CD4-positive, CD25-positive, alpha-beta regulatory T cell (primary cell): ENCODE results near the gene MYOC. TPM values are rescaled to one million over a fixed set of nuclear protein-coding genes. Genes with fewer than 3 reads are reported as not detected.

Experiments used
- ATAC-seq, 2 donors: fragments of 150-1000 bp; cut with Tn5 transposase; one replicate each; pipeline ENCODE4 v1.10.0; 2021; ENCODE audit warnings: low read depth in 2 of 2, moderate number of reproducible peaks in 2 of 2, moderate library complexity in 1 of 2
- DNase-seq, 3 donors: peaks; one replicate each; pipeline versions ENCODE4 v3.0.0 to v3.0.0-alpha.2; 2012 to 2022; ENCODE audit warnings: mixed read lengths in 1 of 3
- H3K27ac ChIP-seq: one replicate; pipeline ENCODE4 v1.7.0; 2013; ENCODE audit warnings: mild to moderate bottlenecking, low read length; ENCODE audit not compliant: insufficient read depth, poor library complexity, severe bottlenecking
- H3K27me3 ChIP-seq: one replicate; pipeline ENCODE4 v1.7.0; 2013; ENCODE audit warnings: low read length; ENCODE audit not compliant: control insufficient read depth, insufficient read depth
- H3K36me3 ChIP-seq: one replicate; pipeline ENCODE4 v1.7.0; 2013; ENCODE audit warnings: mild to moderate bottlenecking, low read length, moderate library complexity; ENCODE audit not compliant: control insufficient read depth, insufficient read depth
- H3K4me1 ChIP-seq: 2 replicates; pipeline ENCODE4 v1.7.0; 2013; ENCODE audit warnings: mild to moderate bottlenecking, low read length; ENCODE audit not compliant: insufficient read depth, control insufficient read depth, poor library complexity, severe bottlenecking
- H3K4me3 ChIP-seq: one replicate; pipeline ENCODE4 v1.7.0; 2013; ENCODE audit warnings: low read depth, mild to moderate bottlenecking, low read length, moderate library complexity
- H3K9me3 ChIP-seq, 2 experiments: 1 replicate in 1 of 2; 2 replicates in 1 of 2; pipeline ENCODE4 v1.7.0; 2013; ENCODE audit warnings: low read length in 2 of 2, mild to moderate bottlenecking in 1 of 2, moderate library complexity in 1 of 2; ENCODE audit not compliant: control insufficient read depth in 2 of 2
- H3K27ac Mint-ChIP-seq, 3 donors: one replicate each; pipeline ENCODE4 v1.8.0; 2020 to 2022; ENCODE audit warnings: mild to moderate bottlenecking in 3 of 3, mixed read lengths in 3 of 3, moderate library complexity in 2 of 3
- H3K27me3 Mint-ChIP-seq: one replicate; pipeline ENCODE4 v1.8.0; 2022; ENCODE audit warnings: mild to moderate bottlenecking, mixed read lengths
- H3K36me3 Mint-ChIP-seq: one replicate; pipeline ENCODE4 v1.8.0; 2020; ENCODE audit warnings: mixed read lengths
- H3K4me1 Mint-ChIP-seq, 4 donors: one replicate each; pipeline ENCODE4 v1.8.0; 2020 to 2022; ENCODE audit warnings: mixed read lengths in 4 of 4, mild to moderate bottlenecking in 1 of 4
- H3K4me3 Mint-ChIP-seq, 4 donors: one replicate each; pipeline ENCODE4 v1.8.0; 2020 to 2022; ENCODE audit warnings: mild to moderate bottlenecking in 4 of 4, mixed read lengths in 4 of 4, moderate library complexity in 3 of 4
- H3K9me3 Mint-ChIP-seq, 7 donors: one replicate each; pipeline ENCODE4 v1.8.0; 2020 to 2022; ENCODE audit warnings: mixed read lengths in 7 of 7, mild to moderate bottlenecking in 3 of 7, moderate library complexity in 2 of 7
- polyA plus RNA-seq, 4 donors: library from polyadenylated mRNA; unstranded; fragments of 300-500 nt; fragmentation: Illumina TruSeq; gene quantifications; one replicate each; pipeline ENCODE4 v1.2.3, GENCODE V29; 2021
- total RNA-seq: library from RNA; stranded (reverse); gene quantifications from one replicate; pipeline ENCODE4 v1.2.3, GENCODE V29; 2022

The MYOC gene
- total and polyA plus RNA-seq, 5 donors from 2014 or later: not detected

- H3K4me3 Mint-ChIP-seq: no peak overlapping the region
- H3K4me3 ChIP-seq: no peak overlapping the region
- H3K9me3 ChIP-seq: no peaks in the 10 kb centered on the region
- peaks cover 0 to 6% (median 0%) of the 10 kb centered on the region in 4 donors for H3K4me1 Mint-ChIP-seq
- H3K27me3 Mint-ChIP-seq: peaks cover 30% of the 10 kb centered on the region
- peaks cover 0 to 2% (median 0%) of the 10 kb centered on the region in 7 donors for H3K9me3 Mint-ChIP-seq
- H3K27ac ChIP-seq: no peak overlapping the region
- no peaks in the 10 kb centered on the region for H3K4me1 ChIP-seq
- H3K27me3 ChIP-seq: peaks cover 4% of the 10 kb centered on the region
- no peak overlapping the region for H3K27ac Mint-ChIP-seq
- DNase-seq (no peak), ATAC-seq (no peak)
- H3K36me3 Mint-ChIP-seq: no peaks in the 10 kb centered on the region
- no peaks in the 10 kb centered on the region for H3K36me3 ChIP-seq
Observed at GRCh38 chr1:171674431-171675405, 22.2 kb upstream of the MYOC start.

DNA sequence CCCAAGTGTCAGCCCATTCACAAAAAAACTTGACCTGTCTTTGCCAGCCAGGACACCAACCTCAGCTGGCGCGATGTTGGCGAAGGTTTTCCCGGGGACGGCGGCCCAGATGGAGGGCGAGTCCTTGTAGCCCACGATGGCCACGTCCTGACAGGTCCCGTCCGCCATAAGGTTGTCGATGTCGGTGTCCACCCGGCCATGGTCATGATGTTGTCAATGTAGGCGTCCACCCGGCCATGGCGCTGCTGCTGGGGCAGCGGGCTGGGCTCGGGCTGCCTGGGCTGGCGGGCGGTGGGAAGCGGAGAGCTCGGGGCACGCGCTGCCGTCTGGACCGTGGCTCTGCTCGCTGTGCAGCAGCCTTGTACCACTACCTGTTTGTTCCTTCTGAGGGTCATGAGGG lies 18.3 kb upstream of the MYOC start:
- Mint-ChIP-seq H3K4me1 (peaks cover 0 to 6% (median 0%) of the 10 kb centered on the region in 4 donors), H3K9me3 (no peaks in the 10 kb centered on the region)
- no peaks in the 10 kb centered on the region for H3K9me3 ChIP-seq

DNA sequence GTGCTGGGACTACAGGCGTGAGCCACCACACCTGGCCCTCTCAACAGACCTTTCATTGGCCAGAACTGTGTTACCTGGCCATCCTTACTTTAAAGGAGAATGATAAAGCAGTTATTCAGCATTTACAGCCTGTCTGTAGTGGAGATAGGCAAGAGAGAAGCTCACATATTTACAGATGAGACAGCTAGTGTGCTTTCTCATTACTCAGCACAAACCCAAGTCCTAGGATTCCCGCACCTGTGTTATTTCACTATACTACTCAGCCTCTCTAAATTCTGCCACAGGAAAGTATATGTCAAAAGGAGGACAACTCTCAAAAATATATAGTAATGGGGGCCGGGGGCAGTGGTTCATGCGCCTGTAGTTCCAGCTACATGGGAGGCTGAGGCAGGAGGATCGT lies 15.9 kb upstream of the MYOC start:
- Histone ChIP-seq H3K36me3 (no peaks in the 10 kb centered on the region), H3K4me3 (no peak overlapping the region), H3K4me1 (no peaks in the 10 kb centered on the region), H3K27ac (no peak overlapping the region), H3K9me3 (no peaks in the 10 kb centered on the region), H3K27me3 (no peaks in the 10 kb centered on the region)
- DNase-seq (no peak), ATAC-seq (no peak)
- Mint-ChIP-seq H3K4me3 (no peak overlapping the region), H3K27ac (no peak overlapping the region), H3K36me3 (no peaks in the 10 kb centered on the region), H3K27me3 (peaks cover 24% of the 10 kb centered on the region), H3K4me1 (no peaks in the 10 kb centered on the region), H3K9me3 (no peaks in the 10 kb centered on the region)

More for the DNA sequence above, 18.3 kb upstream of the MYOC start:
- Histone ChIP-seq H3K4me3 (no peak overlapping the region), H3K27ac (no peak overlapping the region), H3K27me3 (peaks cover 4% of the 10 kb centered on the region), H3K4me1 (no peaks in the 10 kb centered on the region), H3K36me3 (no peaks in the 10 kb centered on the region)
- Mint-ChIP-seq H3K36me3 (no peaks in the 10 kb centered on the region), H3K27ac (no peak overlapping the region), H3K4me3 (no peak overlapping the region), H3K27me3 (peaks cover 37% of the 10 kb centered on the region)
- ATAC-seq: no peak
- no peak for DNase-seq

DNA sequence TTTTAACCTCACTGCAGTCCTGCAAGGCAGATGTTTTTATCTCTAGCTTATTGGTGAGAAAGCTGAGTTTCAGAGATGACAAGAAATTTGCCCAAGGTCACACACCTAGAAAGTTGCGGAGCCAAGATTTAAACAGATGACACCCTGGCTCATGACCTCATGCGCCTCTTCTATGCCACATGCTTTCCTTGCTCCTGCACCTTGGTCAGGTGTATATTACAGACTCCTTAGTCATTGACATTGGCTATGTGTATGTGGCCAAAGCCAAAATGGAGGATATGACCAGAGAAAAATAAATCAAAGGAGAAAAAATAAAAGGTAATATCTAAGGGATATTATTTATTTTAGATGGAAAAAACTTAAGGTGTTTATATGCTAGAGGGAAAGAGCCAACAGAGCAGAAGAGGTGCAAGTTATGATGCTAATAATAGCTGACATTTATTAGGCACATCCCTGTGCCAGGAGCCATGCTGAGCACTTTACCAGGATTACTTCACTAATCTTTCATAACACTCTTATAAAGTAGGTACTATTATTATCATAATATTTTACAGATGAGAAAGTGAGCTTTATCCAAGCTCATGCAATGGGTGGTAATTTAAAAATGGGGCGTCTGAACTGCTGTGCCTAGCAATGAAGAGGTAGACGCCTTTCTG lies 13.8 kb upstream of the MYOC start:
- H3K36me3 ChIP-seq: no peaks in the 10 kb centered on the region
- no peak overlapping the region for H3K27ac ChIP-seq
- Mint-ChIP-seq H3K4me1 (no peaks in the 10 kb centered on the region), H3K27ac (no peak overlapping the region), H3K27me3 (peaks cover 16% of the 10 kb centered on the region), H3K4me3 (no peak overlapping the region), H3K36me3 (no peaks in the 10 kb centered on the region), H3K9me3 (no peaks in the 10 kb centered on the region)
- H3K27me3 ChIP-seq: no peaks in the 10 kb centered on the region
- no peaks in the 10 kb centered on the region for H3K4me1 ChIP-seq
- DNase-seq (no peak), ATAC-seq (no peak)
- H3K9me3 ChIP-seq: no peaks in the 10 kb centered on the region
- H3K4me3 ChIP-seq: no peak overlapping the region

DNA sequence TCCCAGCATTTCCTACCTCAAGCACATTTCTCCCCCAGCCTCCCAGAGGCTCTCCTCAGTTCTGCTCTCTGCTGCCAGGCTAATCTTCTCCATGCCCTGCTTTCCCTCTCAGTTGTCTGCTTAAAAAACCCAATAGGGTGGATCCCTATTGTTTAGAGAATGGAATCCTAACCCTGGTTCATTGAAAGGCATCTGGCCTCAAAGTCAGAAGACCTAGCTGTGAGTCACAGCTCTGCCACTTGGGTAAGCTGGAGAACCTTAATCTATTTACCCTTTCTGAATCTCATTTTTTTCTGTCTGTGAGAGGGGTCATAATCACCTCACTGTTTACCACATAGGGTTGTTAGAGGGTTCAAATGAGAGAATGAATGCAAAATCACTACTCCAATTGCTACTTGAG lies 12.5 kb upstream of the MYOC start:
- H3K36me3 Mint-ChIP-seq: no peaks in the 10 kb centered on the region
- DNase-seq: no peak
- H3K4me3 ChIP-seq: no peak overlapping the region
- no peak overlapping the region for H3K27ac ChIP-seq
- no peaks in the 10 kb centered on the region for H3K27me3 ChIP-seq
- peaks cover 16% of the 10 kb centered on the region for H3K27me3 Mint-ChIP-seq
- ATAC-seq: no peak
- H3K9me3 Mint-ChIP-seq: no peaks in the 10 kb centered on the region
- no peaks in the 10 kb centered on the region for H3K9me3 ChIP-seq
- H3K4me1 ChIP-seq: no peaks in the 10 kb centered on the region
- no peaks in the 10 kb centered on the region for H3K4me1 Mint-ChIP-seq
- H3K36me3 ChIP-seq: no peaks in the 10 kb centered on the region
- no peak overlapping the region for H3K4me3 Mint-ChIP-seq
- H3K27ac Mint-ChIP-seq: no peak overlapping the region

DNA sequence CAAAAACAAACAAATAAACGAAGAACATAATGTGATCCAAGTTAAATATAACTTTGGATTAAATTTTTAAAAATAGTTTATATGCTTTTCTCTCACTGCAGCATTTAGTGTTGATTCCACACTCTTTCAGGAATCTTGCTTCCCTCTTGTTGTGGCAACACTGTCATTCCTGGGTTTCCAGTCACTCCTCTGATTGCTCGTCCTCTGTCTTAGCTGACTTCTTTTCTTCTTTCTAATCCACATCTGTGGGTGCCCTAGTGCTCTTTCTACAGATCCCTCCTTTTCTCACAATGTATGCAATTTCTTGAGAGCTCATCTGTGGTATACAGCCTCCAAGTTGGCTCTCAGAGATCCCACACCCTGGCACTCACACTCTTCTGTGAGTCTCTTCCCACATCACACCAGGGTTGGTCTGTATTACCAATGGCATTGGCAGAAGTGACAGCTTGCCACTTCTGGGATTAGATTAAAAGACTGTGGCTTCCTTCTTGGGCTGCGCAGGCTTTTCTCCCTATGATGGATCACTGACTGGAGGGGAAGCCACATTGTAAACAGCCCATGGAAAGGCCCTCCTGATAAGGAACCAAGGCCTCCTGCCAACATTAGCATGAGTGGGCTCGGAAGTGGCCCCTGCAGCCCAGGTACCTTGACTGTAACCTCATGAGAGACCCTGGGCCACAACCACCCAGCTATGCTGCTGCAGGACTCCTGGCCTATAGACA lies 11.5 kb upstream of the MYOC start:
- no peaks in the 10 kb centered on the region for H3K36me3 ChIP-seq
- Mint-ChIP-seq H3K36me3 (no peaks in the 10 kb centered on the region), H3K4me3 (no peak overlapping the region), H3K27me3 (peaks cover 16% of the 10 kb centered on the region), H3K4me1 (no peaks in the 10 kb centered on the region), H3K27ac (no peak overlapping the region), H3K9me3 (no peaks in the 10 kb centered on the region)
- H3K9me3 ChIP-seq: no peaks in the 10 kb centered on the region
- DNase-seq: no peak
- no peak overlapping the region for H3K27ac ChIP-seq
- no peaks in the 10 kb centered on the region for H3K4me1 ChIP-seq
- no peak overlapping the region for H3K4me3 ChIP-seq
- no peak for ATAC-seq
- H3K27me3 ChIP-seq: no peaks in the 10 kb centered on the region

GRCh38 chr1:171663036-171663853 lies 10.8 kb upstream of the MYOC start:
- no peak overlapping the region for H3K4me3 ChIP-seq
- no peaks in the 10 kb centered on the region for H3K4me1 ChIP-seq
- H3K27ac Mint-ChIP-seq: no peak overlapping the region
- H3K4me3 Mint-ChIP-seq: no peak overlapping the region
- no peaks in the 10 kb centered on the region for H3K9me3 Mint-ChIP-seq
- H3K27ac ChIP-seq: no peak overlapping the region
- no peaks in the 10 kb centered on the region for H3K27me3 ChIP-seq
- no peaks in the 10 kb centered on the region for H3K4me1 Mint-ChIP-seq
- H3K36me3 ChIP-seq: no peaks in the 10 kb centered on the region
- ATAC-seq (no peak), DNase-seq (no peak)
- peaks cover 12% of the 10 kb centered on the region for H3K27me3 Mint-ChIP-seq
- no peaks in the 10 kb centered on the region for H3K9me3 ChIP-seq
- no peaks in the 10 kb centered on the region for H3K36me3 Mint-ChIP-seq
